NOMO-1 treated with DMSO at 0.1 percent for 48 hours (cell line): ENCODE measurements around the gene KATNB1.
"Not testable (repeated sequence)": the region's sequence is repeated elsewhere in the genome, so short reads cannot be mapped to it uniquely, and the experiment has no call there.

Source experiments
- DNase-seq: peaks from one replicate; lab custom pipeline; 2025; ENCODE audit not compliant: unreplicated experiment; lab: John Stamatoyannopoulos, UW

KATNB1 gene

GRCh38 chr16:57724531-57724930 is 11.0 kb upstream of the KATNB1 start:
- no peak for DNase-seq

- DNase-seq = peak; percentile 4
Observed at GRCh38 chr16:57725151-57725550, 10.4 kb upstream of the KATNB1 start.

- DNase-seq = no peak
Observed at GRCh38 chr16:57725554-57725953, 10.0 kb upstream of the KATNB1 start.

- no peak for DNase-seq
Observed at GRCh38 chr16:57725976-57726375, 9.6 kb upstream of the KATNB1 start.

GRCh38 chr16:57726433-57726947 is 9.1 kb upstream of the KATNB1 start:
- DNase-seq = no peak

- DNase-seq = no peak
Observed at GRCh38 chr16:57727610-57728009, 8.0 kb upstream of the KATNB1 start.

GRCh38 chr16:57728336-57729181 is 7.0 kb upstream of the KATNB1 start:
- no peak for DNase-seq

- DNase-seq = no peak
Observed at GRCh38 chr16:57729182-57729484, 6.4 kb upstream of the KATNB1 start.

- not testable (repeated sequence) for DNase-seq
Observed at GRCh38 chr16:57729852-57730251, 5.7 kb upstream of the KATNB1 start.

GRCh38 chr16:57730771-57731730 is 4.5 kb upstream of the KATNB1 start:
- no peak for DNase-seq

GRCh38 chr16:57732037-57732436 is 3.5 kb upstream of the KATNB1 start:
- peak; percentile 44 for DNase-seq

- DNase-seq = no peak
Observed at GRCh38 chr16:57732714-57733113, 2.9 kb upstream of the KATNB1 start.

GRCh38 chr16:57734308-57734924 is 1.2 kb upstream of the KATNB1 start:
- DNase-seq = peak; percentile 3

- DNase-seq = peak; percentile 100
Observed at GRCh38 chr16:57734925-57735754, 430 bp upstream of the KATNB1 start.

- DNase-seq = peak; percentile 34
Observed at GRCh38 chr16:57736419-57737351, 1.1 kb downstream of the KATNB1 start.

- no peak for DNase-seq
Observed at GRCh38 chr16:57738844-57739243, 3.3 kb downstream of the KATNB1 start.

GRCh38 chr16:57739756-57740422 is 4.3 kb downstream of the KATNB1 start:
- no peak for DNase-seq

GRCh38 chr16:57740423-57741071 is 5.0 kb downstream of the KATNB1 start:
- DNase-seq = no peak
